ENCODE measurements around the gene STRN. TPM values are rescaled to one million over a fixed set of nuclear protein-coding genes. Genes with fewer than 3 reads are reported as not detected.

The STRN gene, protein sequence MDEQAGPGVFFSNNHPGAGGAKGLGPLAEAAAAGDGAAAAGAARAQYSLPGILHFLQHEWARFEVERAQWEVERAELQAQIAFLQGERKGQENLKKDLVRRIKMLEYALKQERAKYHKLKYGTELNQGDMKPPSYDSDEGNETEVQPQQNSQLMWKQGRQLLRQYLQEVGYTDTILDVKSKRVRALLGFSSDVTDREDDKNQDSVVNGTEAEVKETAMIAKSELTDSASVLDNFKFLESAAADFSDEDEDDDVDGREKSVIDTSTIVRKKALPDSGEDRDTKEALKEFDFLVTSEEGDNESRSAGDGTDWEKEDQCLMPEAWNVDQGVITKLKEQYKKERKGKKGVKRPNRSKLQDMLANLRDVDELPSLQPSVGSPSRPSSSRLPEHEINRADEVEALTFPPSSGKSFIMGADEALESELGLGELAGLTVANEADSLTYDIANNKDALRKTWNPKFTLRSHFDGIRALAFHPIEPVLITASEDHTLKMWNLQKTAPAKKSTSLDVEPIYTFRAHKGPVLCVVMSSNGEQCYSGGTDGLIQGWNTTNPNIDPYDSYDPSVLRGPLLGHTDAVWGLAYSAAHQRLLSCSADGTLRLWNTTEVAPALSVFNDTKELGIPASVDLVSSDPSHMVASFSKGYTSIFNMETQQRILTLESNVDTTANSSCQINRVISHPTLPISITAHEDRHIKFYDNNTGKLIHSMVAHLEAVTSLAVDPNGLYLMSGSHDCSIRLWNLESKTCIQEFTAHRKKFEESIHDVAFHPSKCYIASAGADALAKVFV
- total RNA-seq (2014; rRNA removed; shearing (Covaris generic)): 12.1 and 12.8 TPM in 2 replicates
- 5.8 and 6.5 TPM in 2 replicates for polyA plus RNA-seq (2016; fragmentation: Nextera tagmentation; extraction: Ambion mirVana)

- 1% methylated on average over 35 to 51 of the region's 91 CpGs for WGBS, 2 experiments (ENCODE audit: low coverage in 1 of 2, low lambda C conversion rate in 2 of 2, missing lambda C conversion rate in 2 of 2)
Measured at GRCh38 chr2:36966370-36967235, at the start of gene STRN. STRN (minus strand) TSS chr2:36966536; CDS start chr2:36966463, 73 bp downstream.

GRCh38 chr2:37013315-37013641 lies 46.9 kb upstream of the STRN start:
- H3K9me2 ChIP-seq (ENCODE audit: insufficient read depth): no peaks in the 10 kb centered on the region
- no peak overlapping the region for H2AFZ ChIP-seq
- no peak overlapping the region for H3K4me3 ChIP-seq
- no peak overlapping the region for H3K27ac ChIP-seq
- H3K9me3 ChIP-seq (ENCODE audit: low read depth): no peaks in the 10 kb centered on the region
- in situ Hi-C loops (cut with MboI): no loop called here
- no peak overlapping the region for H3K4me2 ChIP-seq (ENCODE audit: unreplicated experiment)
- no peaks in the 10 kb centered on the region for H3K79me2 ChIP-seq (ENCODE audit: insufficient read depth)
- 92 to 96% methylated on average over 4 of the region's 4 CpGs for WGBS, 2 experiments (ENCODE audit: low coverage in 1 of 2, low lambda C conversion rate in 2 of 2, missing lambda C conversion rate in 2 of 2)
- no peaks in the 10 kb centered on the region for H3F3A ChIP-seq (ENCODE audit: insufficient read depth)
- peaks cover 45% of the 10 kb centered on the region for H3K36me3 ChIP-seq (ENCODE audit: low read depth)
- H4K20me1 ChIP-seq (ENCODE audit: insufficient read depth): no peaks in the 10 kb centered on the region
- TF ChIP-seq EZH2 (IDR thresholded peaks at IDR 0.05; ENCODE audit: insufficient read depth, poor library complexity, severe bottlenecking) (no peak), EZH2phosphoT487 (IDR thresholded peaks at IDR 0.05; ENCODE audit: insufficient read depth, low read depth) (no peak)
- no peak for DNase-seq
- H3K27me3 ChIP-seq (replicated peaks; ENCODE audit: insufficient read depth): no peaks in the 10 kb centered on the region
- H3K9ac ChIP-seq: no peak overlapping the region
- H3K4me1 ChIP-seq (ENCODE audit: insufficient read depth): no peaks in the 10 kb centered on the region

More at GRCh38 chr2:36966370-36967235, at the start of gene STRN:
- in situ Hi-C loops (cut with MboI): no loop called here
- TF ChIP-seq EZH2phosphoT487 (IDR thresholded peaks at IDR 0.05; ENCODE audit: insufficient read depth, low read depth): no peak
- no peak for TF ChIP-seq EZH2 (IDR thresholded peaks at IDR 0.05; ENCODE audit: insufficient read depth, poor library complexity, severe bottlenecking)
- H3K9ac ChIP-seq: peak within 1 kb of the TSS; percentile 85
- H4K20me1 ChIP-seq (ENCODE audit: insufficient read depth): 0 out of 2 replicates have a peak, but pooled peaks cover 3% of the 10 kb centered on the region
- peak within 1 kb of the TSS; percentile 56 for H3K27ac ChIP-seq
- H3K27me3 ChIP-seq (replicated peaks; ENCODE audit: insufficient read depth): no peaks in the 10 kb centered on the region
- peak; percentile 99 for DNase-seq
- H3K79me2 ChIP-seq (ENCODE audit: insufficient read depth): peaks cover 44% of the 10 kb centered on the region
- no peaks in the 10 kb centered on the region for H3K36me3 ChIP-seq (ENCODE audit: low read depth)
- peak within 1 kb of the TSS; percentile 89 for H3K4me3 ChIP-seq
- no peaks in the 10 kb centered on the region for H3K9me3 ChIP-seq (ENCODE audit: low read depth)
- no peaks in the 10 kb centered on the region; the same call in none of the 2 replicates for H3K4me1 ChIP-seq (ENCODE audit: insufficient read depth)
- peaks cover 7% of the 10 kb centered on the region; the same call in 1 of the 2 replicates for H3F3A ChIP-seq (ENCODE audit: insufficient read depth)
- peak within 1 kb of the TSS; percentile 99 for H2AFZ ChIP-seq
- peak within 1 kb of the TSS; percentile 100 for H3K4me2 ChIP-seq (ENCODE audit: unreplicated experiment)
- no peaks in the 10 kb centered on the region for H3K9me2 ChIP-seq (ENCODE audit: insufficient read depth)

DNA sequence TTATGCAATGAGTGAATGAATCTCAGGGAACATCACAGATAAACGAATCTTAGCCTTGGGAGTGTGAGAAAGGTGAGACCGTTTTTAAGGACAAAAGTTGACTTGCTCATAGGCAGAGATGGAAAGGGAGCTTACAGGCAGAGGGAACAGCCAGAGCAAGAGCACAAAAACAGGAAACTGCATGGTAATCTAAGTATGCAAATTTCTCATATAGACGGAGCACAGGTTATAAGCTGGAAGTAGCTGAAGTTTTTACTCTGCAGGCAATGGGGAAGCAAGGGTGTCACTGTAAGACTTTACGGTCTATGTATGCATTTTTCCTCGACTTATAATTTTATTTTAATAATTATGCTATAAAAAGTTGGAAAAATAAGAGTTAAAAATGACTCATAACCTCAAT lies 44.8 kb upstream of the STRN start:
- no peaks in the 10 kb centered on the region for H4K20me1 ChIP-seq (ENCODE audit: insufficient read depth)
- H3K4me1 ChIP-seq (ENCODE audit: insufficient read depth): no peaks in the 10 kb centered on the region
- H3K9ac ChIP-seq: no peak overlapping the region
- peaks cover 47% of the 10 kb centered on the region for H3K36me3 ChIP-seq (ENCODE audit: low read depth)
- H3K27me3 ChIP-seq (replicated peaks; ENCODE audit: insufficient read depth): no peaks in the 10 kb centered on the region
- DNase-seq: no peak
- in situ Hi-C loops (cut with MboI): no loop called here
- no peak for TF ChIP-seq EZH2phosphoT487 (IDR thresholded peaks at IDR 0.05; ENCODE audit: insufficient read depth, low read depth)
- TF ChIP-seq EZH2 (IDR thresholded peaks at IDR 0.05; ENCODE audit: insufficient read depth, poor library complexity, severe bottlenecking): no peak
- WGBS, 2 experiments (ENCODE audit: low coverage in 1 of 2, low lambda C conversion rate in 2 of 2, missing lambda C conversion rate in 2 of 2): 78 to 80% methylated on average over 5 of the region's 5 CpGs
- H3K4me3 ChIP-seq: no peak overlapping the region
- H3K79me2 ChIP-seq (ENCODE audit: insufficient read depth): no peaks in the 10 kb centered on the region
- no peaks in the 10 kb centered on the region for H3K9me3 ChIP-seq (ENCODE audit: low read depth)
- no peak overlapping the region for H3K27ac ChIP-seq
- H3K4me2 ChIP-seq (ENCODE audit: unreplicated experiment): no peak overlapping the region
- H2AFZ ChIP-seq: no peak overlapping the region
- no peaks in the 10 kb centered on the region for H3K9me2 ChIP-seq (ENCODE audit: insufficient read depth)
- no peaks in the 10 kb centered on the region for H3F3A ChIP-seq (ENCODE audit: insufficient read depth)
